DMS114 treated with DMSO at 0.1 percent for 48 hours (cell line): Measurements from ENCODE around the gene TWSG1.
A peak's percentile ranks its signal among the peaks of the same experiment; 100 is the strongest.

Experiments used
- DNase-seq: peaks from one replicate; lab custom pipeline; 2025; ENCODE audit not compliant: unreplicated experiment; lab: John Stamatoyannopoulos, UW

The TWSG1 gene

DNA sequence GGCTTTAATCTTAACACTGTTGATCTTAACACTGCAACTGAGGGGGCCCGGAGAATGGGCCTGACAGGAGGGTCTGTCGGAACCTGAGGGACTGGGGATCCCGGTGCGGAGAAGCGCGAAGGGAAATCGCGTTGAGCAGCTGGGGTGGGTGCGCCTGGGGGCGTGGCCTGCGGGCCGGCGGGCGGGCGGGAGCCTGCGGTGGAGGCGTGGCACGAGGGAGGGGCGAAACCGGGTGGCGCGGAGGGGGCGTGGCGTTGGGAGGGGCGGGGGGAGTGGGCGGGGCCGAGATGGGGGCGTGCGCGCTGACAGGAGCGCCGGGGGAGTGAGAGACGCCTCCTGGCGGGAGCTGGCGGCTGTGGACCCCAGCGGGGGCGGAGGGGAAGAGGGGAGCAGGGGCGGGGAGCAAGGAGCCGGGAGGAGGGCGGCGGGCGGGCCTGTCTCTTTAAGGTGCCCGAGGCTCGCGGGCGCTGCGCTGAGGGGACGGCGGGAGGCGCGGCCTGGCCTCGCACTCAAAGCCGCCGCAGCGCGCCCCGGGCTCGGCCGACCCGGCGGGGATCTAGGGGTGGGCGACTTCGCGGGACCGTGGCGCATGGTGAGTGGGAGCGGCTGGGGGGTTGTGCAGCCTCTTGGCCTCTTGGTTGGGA, at the start of gene TWSG1:
TSS of gene TWSG1 (plus strand) at position 445 of the 644 bp plus-strand sequence. CDS start 2,457 bp downstream, outside the sequence.
- DNase-seq: peak; percentile 86

DNA sequence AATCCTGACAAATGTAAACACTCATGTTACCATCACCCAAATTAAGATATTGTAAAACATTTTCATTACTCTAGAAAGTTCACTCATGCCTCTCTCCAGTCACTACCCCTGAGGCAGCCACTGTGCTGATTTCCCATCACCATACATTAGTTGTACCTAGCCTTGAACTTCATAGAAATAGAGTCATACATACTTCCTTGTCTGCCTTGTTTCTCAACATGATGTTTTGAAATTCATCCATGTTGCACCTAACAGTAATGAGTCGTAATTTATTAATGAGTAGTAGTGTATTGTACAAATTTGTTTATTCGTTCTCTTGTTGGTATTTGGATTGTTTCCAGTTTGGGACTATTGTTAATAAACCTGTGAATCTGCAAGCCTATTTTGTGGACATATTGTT, 49.0 kb upstream of the TWSG1 start:
- no peak for DNase-seq

DNA sequence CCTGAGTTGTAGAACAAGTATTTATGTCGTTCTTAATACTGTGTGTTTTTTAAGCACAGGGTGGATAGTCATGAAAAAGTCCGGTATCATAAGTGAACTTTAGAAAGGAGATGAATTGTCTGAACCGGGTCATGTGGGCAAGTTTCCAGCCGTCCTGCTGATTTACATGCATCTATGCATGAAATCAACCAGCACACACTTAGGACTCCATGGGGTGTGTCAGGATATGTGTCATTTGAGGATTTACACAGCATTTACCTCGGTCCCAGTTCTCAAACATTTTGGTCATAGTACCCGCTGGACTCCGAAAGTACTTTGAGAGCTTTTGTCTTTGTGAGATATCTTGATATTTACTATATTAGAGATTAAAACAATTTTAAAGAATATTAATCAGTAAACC, 47.5 kb upstream of the TWSG1 start:
- DNase-seq: no peak

DNA sequence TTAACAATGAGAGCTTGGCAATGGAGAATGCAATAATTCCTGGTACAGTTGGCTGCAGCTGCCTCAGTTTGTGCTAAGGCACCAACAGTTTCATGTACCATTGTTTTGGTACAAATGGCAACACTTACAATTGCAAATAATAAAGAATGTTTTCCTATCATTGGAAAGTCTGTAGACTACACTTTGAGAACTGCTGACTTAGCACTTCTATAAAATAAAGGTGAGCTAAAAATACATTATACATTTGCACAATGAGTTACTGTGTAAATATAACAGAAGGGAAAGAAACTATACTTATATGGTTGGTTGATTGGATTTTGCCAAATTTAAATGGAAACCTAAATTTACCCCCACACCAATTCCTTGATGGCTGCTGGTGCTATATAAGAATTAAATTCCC, 44.9 kb upstream of the TWSG1 start:
- DNase-seq: no peak

DNA sequence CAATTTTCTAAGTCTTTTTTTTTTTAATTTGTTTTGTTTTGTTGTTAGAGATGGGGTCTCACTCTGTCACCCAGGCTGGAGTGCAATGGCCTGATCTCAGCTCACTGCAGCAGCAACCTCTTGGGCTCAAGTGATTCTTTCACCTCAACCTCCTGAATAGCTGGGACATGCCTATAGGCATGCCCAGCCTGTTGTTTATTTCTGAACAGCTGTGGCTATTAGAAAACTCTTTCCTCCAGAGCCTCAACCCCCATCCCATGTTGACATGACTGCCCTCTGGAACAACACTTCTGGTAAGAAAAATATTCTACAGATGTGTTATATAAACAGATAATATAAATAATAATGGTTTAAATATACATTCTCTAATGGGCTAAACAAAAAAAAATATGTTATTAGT, 44.4 kb upstream of the TWSG1 start:
- no peak for DNase-seq

DNA sequence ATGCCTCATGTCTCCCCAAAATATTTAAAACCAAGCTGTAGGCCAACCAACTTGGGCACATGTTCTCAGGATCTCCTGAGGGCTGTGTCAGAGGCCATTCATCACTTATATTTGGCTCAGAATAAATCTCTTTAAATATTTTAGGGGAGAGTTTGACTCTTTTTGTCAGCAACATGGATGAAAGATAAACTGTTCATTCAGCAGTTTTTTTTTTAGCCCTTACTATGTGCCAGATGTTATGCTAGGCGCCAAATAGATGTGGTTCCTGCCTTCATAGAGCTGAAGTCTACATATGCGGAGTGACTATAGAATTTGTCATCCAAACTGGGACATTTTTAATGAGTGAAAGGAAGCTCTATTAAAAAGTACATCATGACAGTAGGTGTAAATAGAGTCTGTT, 42.5 kb upstream of the TWSG1 start:
- no peak for DNase-seq

DNA sequence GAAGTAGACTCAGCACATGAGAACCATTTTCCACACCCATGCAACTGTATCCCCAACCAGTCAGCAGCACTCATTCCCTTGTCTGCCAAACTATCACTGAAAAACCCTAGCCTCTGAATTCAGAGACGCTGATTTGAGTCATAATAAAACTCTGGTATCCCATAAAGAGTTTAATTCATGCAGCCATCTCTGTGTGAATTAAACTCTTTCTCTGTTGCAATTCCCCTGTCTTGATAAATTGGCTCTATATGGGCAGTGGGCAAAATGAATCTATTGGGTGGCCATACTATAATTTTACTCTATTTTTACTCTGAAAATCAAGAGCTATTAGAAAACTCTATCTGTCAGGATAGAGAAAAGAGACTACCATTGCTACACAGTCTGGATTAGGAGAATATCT, 40.6 kb upstream of the TWSG1 start:
- no peak for DNase-seq

DNA sequence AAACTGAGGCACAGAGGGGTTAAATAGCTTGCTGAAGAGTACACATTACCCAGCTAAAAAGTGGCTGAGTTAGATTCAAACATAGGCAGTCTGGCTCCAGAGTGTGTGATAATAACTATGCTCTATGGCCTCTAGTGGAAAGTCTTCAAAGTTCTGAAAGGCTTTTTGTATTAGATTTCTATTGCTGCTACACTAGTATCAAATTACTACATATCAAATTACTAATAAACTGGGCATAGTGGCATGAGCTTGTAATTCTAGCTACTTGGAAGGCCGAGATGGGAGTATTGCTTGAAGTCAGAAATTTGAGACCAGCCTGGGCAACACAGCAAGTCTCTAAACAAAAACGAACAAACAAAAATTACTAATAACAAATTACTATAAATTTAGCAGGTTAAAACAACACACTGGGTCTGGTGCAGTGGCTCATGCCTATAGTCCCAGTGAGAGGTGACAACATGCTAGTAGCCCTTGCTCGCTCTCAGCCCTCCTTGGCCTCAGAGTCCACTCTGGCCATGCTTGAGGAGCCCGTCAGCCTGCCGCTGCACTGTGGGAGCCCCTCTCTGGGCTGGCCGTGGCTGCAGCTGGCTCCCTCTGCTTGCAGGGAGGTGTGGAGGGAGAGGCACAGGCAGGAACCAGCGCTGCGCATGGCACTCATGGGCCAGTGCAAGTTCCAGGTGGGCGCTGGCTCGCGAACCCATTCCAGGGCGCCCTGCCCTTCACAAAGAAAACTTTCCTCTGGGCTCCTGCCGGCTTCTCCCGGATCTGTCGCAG, 38.2 kb upstream of the TWSG1 start:
- no peak for DNase-seq

DNA sequence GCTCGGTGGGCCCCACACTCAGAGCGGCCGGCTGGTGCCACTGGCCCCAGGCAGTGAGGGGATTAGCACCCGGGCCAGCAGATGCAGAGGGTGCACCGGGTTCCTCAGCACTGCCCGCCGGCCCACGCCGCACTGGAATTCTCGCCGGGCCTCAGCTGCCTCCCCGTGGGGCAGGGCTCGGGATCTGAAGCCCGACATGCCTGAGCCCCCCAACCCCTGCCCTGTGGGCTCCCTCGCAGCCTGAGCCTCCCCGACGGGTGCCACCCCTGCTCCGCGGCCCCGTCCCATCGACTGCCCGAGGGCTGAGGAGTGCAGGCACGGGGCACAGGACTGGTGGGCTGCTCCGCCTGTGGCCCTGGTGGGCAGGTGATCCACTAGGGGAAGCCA, 37.6 kb upstream of the TWSG1 start:
- DNase-seq: no peak

DNA sequence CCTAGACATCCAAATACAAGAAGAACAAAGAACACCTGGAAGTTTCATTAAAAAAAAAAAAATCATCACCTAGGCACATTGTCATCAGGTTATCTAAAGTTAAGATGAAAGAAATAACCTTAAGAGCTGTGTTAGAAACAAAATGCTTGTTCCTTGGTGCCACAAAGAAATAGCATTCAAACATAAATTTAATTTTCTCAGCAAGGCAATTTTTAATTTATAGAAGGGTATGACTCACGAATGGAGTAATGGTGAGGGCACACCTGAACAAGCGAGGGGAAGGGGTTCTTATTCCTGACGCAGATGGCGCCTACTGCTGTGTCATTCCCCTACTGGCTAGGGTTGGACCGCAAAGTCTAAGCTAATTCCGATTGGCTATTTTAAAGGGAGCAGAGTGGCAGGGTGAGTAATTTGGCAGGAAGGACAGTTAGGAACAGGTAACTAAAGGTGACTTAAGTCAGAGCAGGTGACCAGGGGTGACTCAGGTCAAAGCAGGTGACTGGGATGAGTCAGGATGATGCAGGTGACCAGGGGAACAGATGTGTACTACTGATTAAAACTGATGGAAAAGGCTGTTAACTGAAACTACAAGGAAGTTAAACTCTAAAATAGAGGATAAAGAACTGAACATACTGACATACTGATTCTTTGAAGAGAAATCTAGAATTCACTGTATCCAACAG, 30.0 kb upstream of the TWSG1 start:
- DNase-seq: no peak

DNA sequence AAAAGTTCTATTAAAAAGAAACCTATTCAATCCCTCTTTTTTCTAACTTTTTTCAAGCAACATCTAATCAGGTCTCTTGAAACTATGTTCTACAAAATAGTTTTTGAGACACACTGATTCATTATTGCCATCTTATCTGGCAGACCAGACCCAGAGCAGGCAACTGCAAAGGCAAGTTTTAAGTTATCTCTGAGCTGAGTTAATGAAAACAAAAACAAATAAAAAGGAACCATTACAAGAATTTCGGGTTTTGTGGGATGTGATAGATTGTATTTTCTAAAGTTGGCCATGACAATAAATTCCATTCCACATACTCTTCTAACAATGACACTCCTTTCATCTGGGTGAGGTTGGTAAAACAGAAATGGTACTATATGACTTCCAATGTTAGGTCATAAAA, 15.2 kb upstream of the TWSG1 start:
- no peak for DNase-seq

DNA sequence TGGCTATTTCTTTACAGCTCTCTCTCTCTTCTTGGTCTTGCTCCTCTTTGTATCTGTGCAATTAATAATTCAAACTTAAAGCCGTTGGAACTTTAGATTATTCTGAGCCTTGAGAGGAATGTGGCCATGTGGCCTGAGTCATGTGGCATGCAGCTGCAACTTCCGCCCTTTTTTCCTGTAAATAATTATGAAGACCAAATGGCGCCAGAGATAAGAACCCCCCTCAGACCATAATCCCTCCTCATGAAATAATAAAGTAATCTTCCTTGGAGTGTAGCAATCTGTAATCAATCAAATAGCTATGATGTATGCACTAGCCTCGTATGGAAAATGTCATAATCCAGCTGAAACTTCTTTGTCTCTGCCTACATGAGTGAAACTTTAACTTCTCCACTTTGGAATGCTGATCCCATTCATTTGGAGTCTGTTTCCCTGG, 13.5 kb upstream of the TWSG1 start:
- DNase-seq: no peak

DNA sequence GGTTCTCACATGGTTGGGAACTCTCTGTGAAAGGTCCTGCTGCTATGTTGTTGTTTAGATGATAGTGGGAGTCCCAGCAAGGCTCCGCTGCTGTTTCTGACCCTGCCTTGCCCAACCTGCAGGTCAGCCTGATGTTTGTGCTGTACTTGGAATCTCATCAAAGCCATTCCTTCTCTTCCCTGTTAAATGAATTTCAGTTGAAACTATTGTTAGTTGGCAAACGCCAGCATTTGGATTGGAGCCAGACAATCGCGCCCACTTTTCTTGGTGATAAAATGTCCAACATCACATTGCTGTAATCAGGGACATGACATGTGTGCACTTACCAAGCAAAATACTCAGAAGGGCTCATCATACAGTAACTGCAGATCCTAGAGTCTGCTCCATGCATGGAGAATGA, 12.8 kb upstream of the TWSG1 start:
- no peak for DNase-seq

DNA sequence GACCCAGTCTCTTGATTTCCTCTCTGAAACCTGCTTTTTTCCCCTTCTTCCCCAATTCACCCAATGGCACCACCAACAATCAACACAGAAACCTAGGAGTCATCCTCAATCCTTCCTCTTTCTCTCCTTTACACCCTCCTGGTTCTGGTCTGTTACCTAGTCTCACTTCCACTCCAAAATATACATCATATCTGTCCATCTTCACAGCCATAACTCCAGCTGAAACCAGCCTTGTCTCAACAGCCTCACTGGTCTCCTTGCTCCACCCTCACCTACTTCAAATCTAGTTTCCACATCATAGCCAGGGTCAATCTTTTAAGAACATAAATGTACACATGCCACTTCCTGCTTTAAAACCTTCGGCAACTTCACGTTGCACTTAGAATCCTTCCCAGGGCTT, 11.8 kb upstream of the TWSG1 start:
- no peak for DNase-seq

DNA sequence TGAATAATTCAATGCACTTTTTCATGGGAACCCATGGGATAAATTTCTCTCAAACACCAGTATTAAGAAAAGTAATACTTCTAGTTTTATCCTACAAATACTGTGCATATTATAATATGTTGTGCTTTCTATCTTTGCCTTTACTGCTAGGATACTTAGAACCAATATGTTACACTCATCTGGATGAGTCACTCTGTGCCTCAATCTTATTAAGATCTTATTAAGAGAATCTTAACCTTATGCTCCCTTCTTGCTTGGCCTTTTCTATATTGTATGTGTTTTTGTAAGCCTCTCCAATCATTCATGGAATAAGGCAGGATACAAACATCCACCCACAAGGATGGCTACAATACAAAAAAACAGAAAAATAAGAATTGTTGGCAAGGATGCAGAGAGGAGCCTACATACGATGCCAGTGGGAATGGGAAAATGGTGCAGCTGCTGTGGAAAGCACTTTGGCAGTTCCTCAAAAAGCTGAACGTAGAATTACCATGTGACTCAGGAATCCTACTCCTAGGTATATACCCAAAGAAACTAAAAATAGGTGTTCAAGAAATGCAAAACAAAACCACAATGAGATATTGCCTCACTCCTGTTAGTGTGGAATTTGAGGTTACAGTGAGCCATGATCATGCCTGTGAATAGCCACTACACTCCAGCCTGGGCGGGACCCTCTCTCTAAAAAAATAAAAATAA, 10.7 kb upstream of the TWSG1 start:
- DNase-seq: no peak

DNA sequence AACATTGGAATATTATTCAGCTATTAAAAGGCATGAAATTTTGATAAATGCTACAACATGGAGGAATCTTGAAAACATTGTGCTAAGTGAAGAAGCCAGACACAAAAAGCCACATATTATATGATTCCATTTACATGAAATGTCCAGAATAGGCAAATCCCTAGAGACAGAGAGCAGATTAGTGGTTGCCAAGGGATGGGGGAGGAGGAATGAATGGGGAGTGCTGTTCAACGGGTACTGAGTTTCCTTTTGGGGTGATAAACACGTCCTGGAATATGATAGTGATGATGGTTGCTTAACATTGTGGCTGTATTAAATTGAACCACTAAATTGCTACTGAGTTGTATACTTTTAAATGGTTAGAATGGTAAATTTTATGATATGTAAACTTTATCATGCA, 8.9 kb upstream of the TWSG1 start:
- DNase-seq: no peak

DNA sequence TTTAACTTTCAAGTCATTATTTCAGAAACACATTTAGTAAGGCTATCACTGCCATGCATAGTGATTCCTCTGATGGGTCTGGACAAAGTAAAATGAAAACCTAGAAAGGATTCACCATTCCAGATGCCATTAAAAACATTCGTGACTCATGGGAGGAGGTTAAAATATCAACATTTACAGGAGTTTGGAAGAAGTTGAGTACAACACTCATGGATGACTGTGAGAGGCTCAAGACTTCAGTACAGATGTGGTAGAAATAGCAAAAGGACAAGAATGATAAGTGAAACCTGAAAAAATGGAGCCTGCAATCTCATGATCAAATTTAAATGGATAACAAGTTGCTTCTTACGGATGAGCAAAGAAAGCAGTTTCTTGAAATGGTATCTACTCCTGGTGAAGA, 5.8 kb upstream of the TWSG1 start:
- DNase-seq: no peak

DNA sequence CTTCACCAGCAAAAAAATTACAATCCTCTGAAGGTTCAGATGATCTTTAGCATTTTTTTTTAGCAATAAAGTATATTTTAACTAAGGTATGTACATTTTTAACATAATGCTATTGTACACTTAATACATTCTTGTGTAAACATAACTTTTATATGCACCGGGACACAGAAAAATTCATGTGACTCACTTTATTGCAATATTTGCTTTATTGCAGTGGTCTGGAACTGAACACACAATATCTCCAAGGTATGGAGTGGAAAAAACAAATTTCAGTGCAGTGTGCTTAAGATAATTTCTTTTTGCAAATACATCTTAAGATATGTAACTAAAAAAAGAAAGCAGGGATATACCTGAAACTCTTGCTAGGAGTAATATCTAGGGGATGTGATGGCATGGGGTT, 5.1 kb upstream of the TWSG1 start:
- no peak for DNase-seq

DNA sequence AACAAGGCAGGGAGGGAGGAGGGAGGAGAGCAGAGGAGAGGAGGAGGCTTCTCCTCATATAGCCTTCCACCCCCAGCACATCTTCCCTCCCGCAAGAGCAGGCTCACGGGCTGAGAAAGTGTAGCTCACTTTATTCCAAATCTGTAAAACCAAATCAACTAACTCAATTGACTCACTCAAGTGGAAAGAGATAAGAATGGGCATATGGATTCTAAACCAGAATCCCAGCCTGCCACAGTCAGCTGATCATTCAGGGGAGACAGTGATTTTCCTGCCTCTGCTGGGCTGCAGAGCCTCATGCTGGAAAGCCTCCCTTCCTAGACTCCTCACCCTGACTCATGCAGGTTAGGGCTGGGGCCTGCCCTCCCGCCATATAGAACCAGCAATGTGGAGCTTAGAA, 4.2 kb upstream of the TWSG1 start:
- DNase-seq: no peak

DNA sequence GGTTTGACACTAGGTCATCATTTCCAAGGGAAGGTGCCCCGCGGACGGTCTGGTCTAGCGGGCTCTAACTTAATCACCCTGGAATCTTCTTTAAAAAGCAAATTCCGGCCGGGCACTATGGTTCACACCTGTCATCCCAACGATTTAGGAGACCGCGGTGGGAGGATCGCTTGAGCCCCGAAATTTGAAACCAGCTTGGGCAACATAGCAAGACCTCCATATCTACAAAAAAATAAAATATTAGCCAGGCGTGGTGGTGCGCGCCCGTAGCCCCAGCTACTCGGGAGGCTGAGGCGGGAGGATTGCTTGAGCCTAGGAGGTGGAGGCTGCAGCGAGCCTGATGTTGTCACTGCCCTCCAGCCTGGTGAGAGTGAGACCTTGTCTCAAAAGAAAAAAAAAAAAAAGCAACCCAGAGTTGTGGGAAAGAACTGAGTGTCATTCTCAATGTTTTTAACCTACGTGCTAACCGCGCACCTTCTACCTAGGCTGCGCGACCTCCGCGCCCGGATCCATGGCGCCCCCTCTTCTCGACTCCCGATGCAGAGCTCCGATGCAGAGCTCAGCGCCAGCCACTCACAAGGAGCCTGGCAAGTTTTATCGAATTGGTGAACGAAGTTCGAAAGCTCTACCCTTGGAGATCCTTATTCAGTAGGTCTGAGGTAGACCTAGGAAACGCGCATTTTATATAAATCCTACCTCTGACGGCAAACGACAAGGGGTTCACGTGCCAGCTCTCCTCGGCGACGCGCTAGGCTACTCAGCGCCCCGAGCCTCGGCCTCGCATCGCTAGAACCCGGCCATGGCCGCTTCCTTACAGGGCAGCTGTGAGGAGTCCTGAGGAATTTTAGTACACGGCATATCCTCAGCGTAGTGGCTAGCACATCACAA, 888 bp upstream of the TWSG1 start:
- DNase-seq: no peak
